Liver (tissue), 9 donors: Measurements from ENCODE around the gene THG1L. TPM values are rescaled to one million over a fixed set of nuclear protein-coding genes. Genes with fewer than 3 reads are reported as not detected.

Source experiments
- DNase-seq: peaks from one replicate; pipeline ENCODE4 v3.0.0-alpha.2; 2017; ENCODE audit warnings: low spot score
- H3K27ac ChIP-seq, 2 donors: one replicate each; pipeline ENCODE4 v1.7.0; 2013; ENCODE audit warnings: inconsistent platforms in 2 of 2, low read length in 2 of 2, control low read depth in 1 of 2, low read depth in 1 of 2, mild to moderate bottlenecking in 1 of 2
- H3K27me3 ChIP-seq, 4 donors: one replicate each; pipeline versions ENCODE4 v1.6.1 to v1.7.0; 2013; ENCODE audit warnings: low read length in 3 of 4, inconsistent platforms in 1 of 4, mild to moderate bottlenecking in 1 of 4, moderate library complexity in 1 of 4; ENCODE audit not compliant: control insufficient read depth in 4 of 4, insufficient read depth in 4 of 4
- H3K36me3 ChIP-seq, 4 donors: one replicate each; pipeline versions ENCODE4 v1.6.1 to v1.7.0; 2013; ENCODE audit warnings: low read length in 3 of 4, mild to moderate bottlenecking in 3 of 4, low read depth in 1 of 4, moderate library complexity in 1 of 4; ENCODE audit not compliant: control insufficient read depth in 4 of 4, insufficient read depth in 3 of 4
- H3K4me1 ChIP-seq, 4 donors: one replicate each; pipeline versions ENCODE4 v1.6.1 to v1.7.0; 2013; ENCODE audit warnings: low read length in 3 of 4, mild to moderate bottlenecking in 3 of 4, moderate library complexity in 1 of 4; ENCODE audit not compliant: control insufficient read depth in 4 of 4, insufficient read depth in 4 of 4
- H3K4me3 ChIP-seq, 3 donors: one replicate each; pipeline versions ENCODE4 v1.6.1 to v1.7.0; 2013; ENCODE audit warnings: low read length in 3 of 3, control low read depth in 1 of 3, low read depth in 1 of 3, mild to moderate bottlenecking in 1 of 3
- H3K9ac ChIP-seq, 2 donors: one replicate each; pipeline ENCODE4 v1.7.0; 2013; ENCODE audit warnings: low read length in 2 of 2, mild to moderate bottlenecking in 2 of 2, moderate library complexity in 2 of 2, control low read depth in 1 of 2, low read depth in 1 of 2
- H3K9me3 ChIP-seq, 4 donors: one replicate each; pipeline versions ENCODE4 v1.6.1 to v1.7.0; 2013; ENCODE audit warnings: low read length in 3 of 4; ENCODE audit not compliant: control insufficient read depth in 4 of 4
- EGR1 ChIP-seq, 2 donors: IDR thresholded peaks; 2 replicates each; pipeline ENCODE4 v1.6.1; 2016 to 2018; ENCODE audit warnings: antibody characterized with exemption in 2 of 2, low read depth in 2 of 2
- FOXA1 ChIP-seq: IDR thresholded peaks from 2 replicates; pipeline ENCODE4 v1.6.1; 2016; ENCODE audit warnings: antibody characterized with exemption
- FOXA2 ChIP-seq: IDR thresholded peaks from 2 replicates; pipeline ENCODE4 v1.6.1; 2016; ENCODE audit warnings: antibody characterized with exemption
- HNF4A ChIP-seq, 2 donors: conservative IDR thresholded peaks; 2 replicates each; pipeline ENCODE4 v1.6.1; 2016; ENCODE audit warnings: antibody characterized with exemption in 2 of 2, mild to moderate bottlenecking in 2 of 2
- HNF4G ChIP-seq: IDR thresholded peaks from 2 replicates; pipeline ENCODE4 v1.6.1; 2016; ENCODE audit warnings: antibody characterized with exemption
- JUND ChIP-seq, 2 donors: IDR thresholded peaks; 2 replicates each; pipeline ENCODE4 v1.6.1; 2016; ENCODE audit warnings: antibody characterized with exemption in 2 of 2
- RXRA ChIP-seq, 2 donors: IDR thresholded peaks; 2 replicates each; pipeline ENCODE4 v1.6.1; 2017 to 2018; ENCODE audit warnings: antibody characterized with exemption in 2 of 2, mild to moderate bottlenecking in 1 of 2
- SP1 ChIP-seq: IDR thresholded peaks from 2 replicates; pipeline ENCODE4 v1.6.1; 2018; ENCODE audit warnings: antibody characterized with exemption, mild to moderate bottlenecking
- TAF1 ChIP-seq: conservative IDR thresholded peaks from 2 replicates; pipeline ENCODE4 v1.6.1; 2016; ENCODE audit warnings: antibody characterized with exemption, mild to moderate bottlenecking
- YY1 ChIP-seq: IDR thresholded peaks from 2 replicates; pipeline ENCODE4 v1.6.1; 2016; ENCODE audit warnings: antibody characterized with exemption, mild to moderate bottlenecking
- WGBS: extraction: QIAGEN DNeasy Blood & Tissue Kit; methylation state at CpG from one replicate; pipeline ENCODE4 v1.1.7; 2013; 5-methylcytosine and 5-hydroxymethylcytosine counted together
- polyA plus RNA-seq, 2 donors: library from polyadenylated mRNA; stranded (reverse) in 1 of 2; unstranded in 1 of 2; fragments of 200-250 nt in 1 of 2; fragments of >200 nt in 1 of 2; fragmentation: Nextera tagmentation in 1 of 2; extraction: Ambion mirVana in 1 of 2; gene quantifications; one replicate each; pipeline versions ENCODE4 v1.2.1 to v1.2.3, GENCODE V29; 2013 to 2015
- total RNA-seq, 2 donors: library from RNA; depleted of rRNA; stranded (reverse); fragments of >200 nt; gene quantifications; one replicate each; pipeline ENCODE4 v1.2.3, GENCODE V29; 2014
- TF ChIP-seq, protein P1 (sequence below): IDR thresholded peaks from 2 replicates; pipeline ENCODE4 v1.6.1; 2016; ENCODE audit warnings: antibody characterized with exemption, mild to moderate bottlenecking
- TF ChIP-seq, protein P2 (sequence below): fragments of 150-350 bp; IDR thresholded peaks from 2 replicates; pipeline ENCODE4 v1.5.1; 2017; ENCODE audit warnings: improper control_type of control experiment, low read depth, low read length; ENCODE audit not compliant: missing input control
- TF ChIP-seq, protein P3 (sequence below): IDR thresholded peaks from 2 replicates; pipeline ENCODE4 v1.6.1; 2016; ENCODE audit warnings: antibody characterized with exemption
- TF ChIP-seq, protein P4 (sequence below): IDR thresholded peaks from 2 replicates; pipeline ENCODE4 v1.6.1; 2016; ENCODE audit warnings: antibody characterized with exemption
- donor health status: healthy.
- donor health status: healthy.
- donor health status: healthy.
- donor health status: healthy.
- donor health status: healthy.

The THG1L gene
- total and polyA plus RNA-seq, 4 donors = 3.9 to 12.6 (median 5.3) TPM

DNA sequence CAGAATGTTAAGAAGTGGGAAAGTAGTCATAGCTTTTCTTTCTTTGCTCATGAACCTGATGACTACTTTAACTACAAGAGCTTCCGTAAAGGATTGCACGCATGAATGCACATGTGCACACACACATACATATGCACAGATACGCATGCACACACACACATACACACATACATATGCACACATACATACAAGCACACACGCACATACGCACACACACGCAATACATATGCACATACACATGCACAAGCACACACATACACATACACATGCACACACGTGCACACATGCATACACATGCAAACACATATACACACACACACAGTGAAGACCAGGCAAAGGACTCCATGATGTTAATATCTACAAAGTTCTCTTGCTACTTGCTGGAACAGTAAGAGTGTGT, 35.2 kb downstream of the THG1L start:
- no peak overlapping the region for H3K9ac ChIP-seq
- H3K4me3 ChIP-seq = no peak overlapping the region
- DNase-seq = no peak
- H3K27me3 ChIP-seq = no peaks in the 10 kb centered on the region
- H3K27ac ChIP-seq = no peak overlapping the region
- H3K9me3 ChIP-seq = peaks cover 0 to 4% (median 0%) of the 10 kb centered on the region in 4 donors
- 96% methylated on average over 7 of the region's 7 CpGs for WGBS
- TF ChIP-seq, protein P1, sequence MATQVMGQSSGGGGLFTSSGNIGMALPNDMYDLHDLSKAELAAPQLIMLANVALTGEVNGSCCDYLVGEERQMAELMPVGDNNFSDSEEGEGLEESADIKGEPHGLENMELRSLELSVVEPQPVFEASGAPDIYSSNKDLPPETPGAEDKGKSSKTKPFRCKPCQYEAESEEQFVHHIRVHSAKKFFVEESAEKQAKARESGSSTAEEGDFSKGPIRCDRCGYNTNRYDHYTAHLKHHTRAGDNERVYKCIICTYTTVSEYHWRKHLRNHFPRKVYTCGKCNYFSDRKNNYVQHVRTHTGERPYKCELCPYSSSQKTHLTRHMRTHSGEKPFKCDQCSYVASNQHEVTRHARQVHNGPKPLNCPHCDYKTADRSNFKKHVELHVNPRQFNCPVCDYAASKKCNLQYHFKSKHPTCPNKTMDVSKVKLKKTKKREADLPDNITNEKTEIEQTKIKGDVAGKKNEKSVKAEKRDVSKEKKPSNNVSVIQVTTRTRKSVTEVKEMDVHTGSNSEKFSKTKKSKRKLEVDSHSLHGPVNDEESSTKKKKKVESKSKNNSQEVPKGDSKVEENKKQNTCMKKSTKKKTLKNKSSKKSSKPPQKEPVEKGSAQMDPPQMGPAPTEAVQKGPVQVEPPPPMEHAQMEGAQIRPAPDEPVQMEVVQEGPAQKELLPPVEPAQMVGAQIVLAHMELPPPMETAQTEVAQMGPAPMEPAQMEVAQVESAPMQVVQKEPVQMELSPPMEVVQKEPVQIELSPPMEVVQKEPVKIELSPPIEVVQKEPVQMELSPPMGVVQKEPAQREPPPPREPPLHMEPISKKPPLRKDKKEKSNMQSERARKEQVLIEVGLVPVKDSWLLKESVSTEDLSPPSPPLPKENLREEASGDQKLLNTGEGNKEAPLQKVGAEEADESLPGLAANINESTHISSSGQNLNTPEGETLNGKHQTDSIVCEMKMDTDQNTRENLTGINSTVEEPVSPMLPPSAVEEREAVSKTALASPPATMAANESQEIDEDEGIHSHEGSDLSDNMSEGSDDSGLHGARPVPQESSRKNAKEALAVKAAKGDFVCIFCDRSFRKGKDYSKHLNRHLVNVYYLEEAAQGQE = no peak
- no peak for TF ChIP-seq HNF4A (conservative IDR thresholded peaks at IDR 0.05)
- no peak for TF ChIP-seq YY1
- no peaks in the 10 kb centered on the region for H3K36me3 ChIP-seq
- peaks cover 0 to 7% (median 2%) of the 10 kb centered on the region in 4 donors for H3K4me1 ChIP-seq

DNA sequence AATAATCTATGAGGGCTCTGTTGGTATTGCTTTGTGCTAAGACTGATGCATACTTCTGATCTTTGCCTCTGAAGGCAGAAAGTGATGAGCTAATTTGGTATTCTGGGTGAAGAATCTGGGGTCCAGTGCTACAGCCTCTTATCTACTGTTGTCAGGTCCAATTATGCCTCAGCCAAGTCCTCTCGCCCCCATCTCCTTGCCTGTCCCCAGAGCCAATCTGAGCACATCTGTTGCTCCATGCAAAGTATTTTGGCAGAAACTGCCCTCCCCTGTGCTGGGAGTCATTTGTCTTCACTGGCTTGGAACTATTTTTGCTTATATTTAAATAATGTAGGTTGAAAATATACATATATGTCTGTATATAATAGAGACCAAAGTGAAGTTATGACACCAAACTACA, 35.7 kb downstream of the THG1L start:
- H3K4me3 ChIP-seq = no peak overlapping the region
- no peak overlapping the region for H3K27ac ChIP-seq
- no peak for DNase-seq
- no peaks in the 10 kb centered on the region for H3K27me3 ChIP-seq
- 92% methylated on average over 1 of the region's 1 CpG for WGBS
- peaks cover 0 to 3% (median 0%) of the 10 kb centered on the region in 4 donors for H3K4me1 ChIP-seq
- no peak overlapping the region for H3K9ac ChIP-seq
- no peaks in the 10 kb centered on the region for H3K36me3 ChIP-seq
- TF ChIP-seq, protein P1 = no peak
- TF ChIP-seq TAF1 (no peak), SP1 (no peak), RXRA (IDR thresholded peaks at IDR 0.05) (no peak), EGR1 (IDR thresholded peaks at IDR 0.05; ENCODE audit: low read depth in 2 of 2) (no peak), FOXA1 (no peak), HNF4G (no peak), JUND (IDR thresholded peaks at IDR 0.05) (no peak), FOXA2 (no peak), YY1 (no peak)
- peaks cover 0 to 4% (median 0%) of the 10 kb centered on the region in 4 donors for H3K9me3 ChIP-seq

DNA sequence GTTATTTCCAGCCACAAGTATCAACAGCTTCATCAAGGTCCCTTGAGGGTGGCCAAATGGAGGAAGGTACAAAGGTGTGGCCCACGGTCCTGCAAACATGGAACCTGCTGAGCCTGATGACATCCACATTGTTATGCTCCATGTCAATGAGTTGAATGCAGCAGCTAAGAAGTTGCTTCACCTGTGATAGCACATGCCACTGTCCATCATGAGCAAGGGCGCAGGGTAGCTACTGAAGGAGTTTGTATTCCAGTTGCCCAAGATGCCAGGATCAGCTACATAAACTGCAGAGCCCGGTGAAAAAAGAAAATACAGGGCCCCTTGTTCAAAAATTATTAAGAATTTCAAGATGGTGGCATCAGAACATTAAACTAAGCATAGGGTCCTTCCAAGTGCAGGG, 36.5 kb downstream of the THG1L start:
- H3K9me3 ChIP-seq = peaks cover 0 to 4% (median 0%) of the 10 kb centered on the region in 4 donors
- no peak for DNase-seq
- 93% methylated on average over 3 of the region's 3 CpGs for WGBS
- H3K36me3 ChIP-seq = no peaks in the 10 kb centered on the region
- no peaks in the 10 kb centered on the region for H3K27me3 ChIP-seq
- no peaks in the 10 kb centered on the region for H3K4me1 ChIP-seq
- H3K9ac ChIP-seq = no peak overlapping the region
- no peak overlapping the region for H3K4me3 ChIP-seq
- no peak overlapping the region for H3K27ac ChIP-seq
- TF ChIP-seq FOXA1 = no peak
- TF ChIP-seq EGR1 (IDR thresholded peaks at IDR 0.05; ENCODE audit: low read depth in 2 of 2) = no peak
- TF ChIP-seq, protein P2, sequence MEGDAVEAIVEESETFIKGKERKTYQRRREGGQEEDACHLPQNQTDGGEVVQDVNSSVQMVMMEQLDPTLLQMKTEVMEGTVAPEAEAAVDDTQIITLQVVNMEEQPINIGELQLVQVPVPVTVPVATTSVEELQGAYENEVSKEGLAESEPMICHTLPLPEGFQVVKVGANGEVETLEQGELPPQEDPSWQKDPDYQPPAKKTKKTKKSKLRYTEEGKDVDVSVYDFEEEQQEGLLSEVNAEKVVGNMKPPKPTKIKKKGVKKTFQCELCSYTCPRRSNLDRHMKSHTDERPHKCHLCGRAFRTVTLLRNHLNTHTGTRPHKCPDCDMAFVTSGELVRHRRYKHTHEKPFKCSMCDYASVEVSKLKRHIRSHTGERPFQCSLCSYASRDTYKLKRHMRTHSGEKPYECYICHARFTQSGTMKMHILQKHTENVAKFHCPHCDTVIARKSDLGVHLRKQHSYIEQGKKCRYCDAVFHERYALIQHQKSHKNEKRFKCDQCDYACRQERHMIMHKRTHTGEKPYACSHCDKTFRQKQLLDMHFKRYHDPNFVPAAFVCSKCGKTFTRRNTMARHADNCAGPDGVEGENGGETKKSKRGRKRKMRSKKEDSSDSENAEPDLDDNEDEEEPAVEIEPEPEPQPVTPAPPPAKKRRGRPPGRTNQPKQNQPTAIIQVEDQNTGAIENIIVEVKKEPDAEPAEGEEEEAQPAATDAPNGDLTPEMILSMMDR = no peak
- TF ChIP-seq, protein P3, sequence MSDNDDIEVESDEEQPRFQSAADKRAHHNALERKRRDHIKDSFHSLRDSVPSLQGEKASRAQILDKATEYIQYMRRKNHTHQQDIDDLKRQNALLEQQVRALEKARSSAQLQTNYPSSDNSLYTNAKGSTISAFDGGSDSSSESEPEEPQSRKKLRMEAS = no peak
- no peak for TF ChIP-seq YY1
- no peak for TF ChIP-seq TAF1
- TF ChIP-seq, protein P4, sequence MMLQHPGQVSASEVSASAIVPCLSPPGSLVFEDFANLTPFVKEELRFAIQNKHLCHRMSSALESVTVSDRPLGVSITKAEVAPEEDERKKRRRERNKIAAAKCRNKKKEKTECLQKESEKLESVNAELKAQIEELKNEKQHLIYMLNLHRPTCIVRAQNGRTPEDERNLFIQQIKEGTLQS = no peak
- TF ChIP-seq, protein P1 = no peak
- TF ChIP-seq JUND (IDR thresholded peaks at IDR 0.05) = no peak
- TF ChIP-seq RXRA (IDR thresholded peaks at IDR 0.05) = no peak
